GM23338 (cell line): ENCODE data around the gene GMPPA. TPM values are rescaled to one million over a fixed set of nuclear protein-coding genes. Genes with fewer than 3 reads are reported as not detected.
A peak's percentile ranks its signal among the peaks of the same experiment; 100 is the strongest.

ENCODE experiments used
- ATAC-seq: fragments of 200-7000 bp; cut with Tn5 transposase; 3 replicates; pipeline ENCODE4 v1.9.1; 2020
- DNase-seq: peaks from one replicate; pipeline ENCODE4 v3.0.0-alpha.2; 2015; ENCODE audit warnings: low spot score
- H2AFZ ChIP-seq: fragments of 200-600 bp; sonication (generic); 2 replicates; pipeline ENCODE4 v1.8.0; 2016; ENCODE audit warnings: antibody characterized with exemption, mild to moderate bottlenecking, moderate library complexity
- H3F3A ChIP-seq: fragments of 200-600 bp; sonication (generic); replicated peaks from 2 replicates; pipeline ENCODE4 v1.8.0; 2017; ENCODE audit warnings: antibody characterized with exemption, mixed run types, low read depth
- H3K27ac ChIP-seq: fragments of 200-600 bp; sonication (generic); 2 replicates; pipeline ENCODE4 v1.6.1; 2016; ENCODE audit warnings: low read depth
- H3K27me3 ChIP-seq: fragments of 200-600 bp; sonication (generic); 2 replicates; pipeline ENCODE4 v1.8.0; 2016; ENCODE audit warnings: mild to moderate bottlenecking, mixed run types, moderate library complexity; ENCODE audit not compliant: insufficient read depth
- H3K36me3 ChIP-seq: fragments of 200-600 bp; sonication (generic); 2 replicates; pipeline ENCODE4 v1.8.0; 2016; ENCODE audit warnings: mild to moderate bottlenecking; ENCODE audit not compliant: insufficient read depth
- H3K4me1 ChIP-seq: fragments of 200-600 bp; sonication (generic); 2 replicates; pipeline ENCODE4 v1.8.0; 2016; ENCODE audit warnings: mild to moderate bottlenecking, moderate library complexity; ENCODE audit not compliant: insufficient read depth
- H3K4me2 ChIP-seq: fragments of 200-600 bp; sonication (generic); 2 replicates; pipeline ENCODE4 v1.7.1; 2017; ENCODE audit warnings: mixed run types
- H3K4me3 ChIP-seq: fragments of 200-600 bp; sonication (generic); 2 replicates; pipeline ENCODE4 v1.6.1; 2016; ENCODE audit warnings: mixed run types
- H3K79me2 ChIP-seq: fragments of 200-600 bp; sonication (generic); replicated peaks from 2 replicates; pipeline ENCODE4 v1.8.0; 2017; ENCODE audit warnings: mild to moderate bottlenecking; ENCODE audit not compliant: insufficient read depth
- H3K9me2 ChIP-seq: fragments of 200-600 bp; sonication (generic); 2 replicates; pipeline ENCODE4 v1.8.0; 2017; ENCODE audit not compliant: insufficient read depth
- H4K20me1 ChIP-seq: fragments of 200-600 bp; sonication (generic); replicated peaks from 2 replicates; pipeline ENCODE4 v1.8.0; 2017; ENCODE audit warnings: mild to moderate bottlenecking; ENCODE audit not compliant: insufficient read depth
- H3K27ac Mint-ChIP-seq: 2 replicates; pipeline ENCODE4 v1.8.0; 2020; ENCODE audit warnings: inconsistent platforms, mild to moderate bottlenecking, moderate library complexity, mixed read lengths
- H3K27me3 Mint-ChIP-seq: 3 replicates; pipeline ENCODE4 v1.8.0; 2022; ENCODE audit warnings: low read depth, mild to moderate bottlenecking, moderate library complexity, mixed read lengths, inconsistent platforms; ENCODE audit not compliant: insufficient read depth, poor library complexity
- H3K36me3 Mint-ChIP-seq: 3 replicates; pipeline ENCODE4 v1.8.0; 2021; ENCODE audit warnings: low read depth, mild to moderate bottlenecking, inconsistent platforms, moderate library complexity, mixed read lengths
- H3K4me1 Mint-ChIP-seq: 3 replicates; pipeline ENCODE4 v1.8.0; 2020; ENCODE audit warnings: mild to moderate bottlenecking, inconsistent platforms, mixed read lengths
- H3K4me3 Mint-ChIP-seq: 3 replicates; pipeline ENCODE4 v1.8.0; 2021; ENCODE audit warnings: moderate library complexity, mild to moderate bottlenecking, inconsistent platforms, mixed read lengths
- H3K9me3 Mint-ChIP-seq: 3 replicates; pipeline ENCODE4 v1.8.0; 2020; ENCODE audit warnings: moderate library complexity, mild to moderate bottlenecking, inconsistent platforms, mixed read lengths
- CTCF ChIP-seq, 2 experiments: fragments of 200-600 bp in 1 of 2; sonication (generic) in 1 of 2; conservative IDR thresholded peaks; 2 replicates each; pipeline versions ENCODE4 v1.5.1 to v1.6.1; 2016 to 2017; ENCODE audit warnings: antibody characterized with exemption in 2 of 2, low read depth in 2 of 2, mild to moderate bottlenecking in 2 of 2, moderate library complexity in 1 of 2
- EZH2 ChIP-seq: fragments of 200-600 bp; sonication (generic); IDR thresholded peaks from one replicate; pipeline ENCODE4 v1.8.0; 2017; ENCODE audit warnings: antibody characterized with exemption, mild to moderate bottlenecking, low read depth; ENCODE audit not compliant: unreplicated experiment
- EZH2phosphoT487 ChIP-seq: fragments of 200-600 bp; sonication (generic); IDR thresholded peaks from one replicate; pipeline ENCODE4 v1.8.1; 2018; ENCODE audit warnings: antibody characterized with exemption; ENCODE audit not compliant: unreplicated experiment
- JUNB ChIP-seq: IDR thresholded peaks from one replicate; pipeline ENCODE4 v1.6.1; 2016; ENCODE audit warnings: antibody characterized with exemption; ENCODE audit not compliant: unreplicated experiment
- NANOG ChIP-seq: IDR thresholded peaks from 2 replicates; pipeline ENCODE4 v1.6.1; 2016; ENCODE audit warnings: antibody characterized with exemption, borderline replicate concordance
- POLR2AphosphoS5 ChIP-seq: IDR thresholded peaks from 2 replicates; pipeline ENCODE4 v1.6.1; 2016; ENCODE audit warnings: antibody characterized with exemption, low read depth
- STAT1 ChIP-seq: IDR thresholded peaks from one replicate; pipeline ENCODE4 v1.6.1; 2016; ENCODE audit warnings: antibody characterized with exemption; ENCODE audit not compliant: unreplicated experiment
- ZNF114 ChIP-seq: fragments of 250-450 bp; sonication (Bioruptor Pico); IDR thresholded peaks from 2 replicates; pipeline ENCODE4 v1.5.0; 2020; ENCODE audit warnings: mild to moderate bottlenecking, moderate library complexity
- ZNF331 ChIP-seq: fragments of 250-450 bp; sonication (Bioruptor Pico); IDR thresholded peaks from 2 replicates; pipeline ENCODE4 v1.5.0; 2020; ENCODE audit warnings: low read depth, mild to moderate bottlenecking, moderate library complexity
- polyA plus RNA-seq: library from polyadenylated mRNA; unstranded; fragments of >200 nt; fragmentation: Nextera tagmentation; extraction: Ambion mirVana; gene quantifications from 2 replicates; pipeline ENCODE4 v1.2.1, GENCODE V29; 2016
- total RNA-seq: library from RNA; depleted of rRNA; stranded (reverse); fragments of >200 nt; shearing (Covaris generic); gene quantifications from 2 replicates; pipeline ENCODE4 v1.2.3, GENCODE V29; 2014
- TF ChIP-seq, protein P1 (sequence below): IDR thresholded peaks from 2 replicates; pipeline ENCODE4 v1.6.1; 2016; ENCODE audit warnings: antibody characterized with exemption

The GMPPA gene
- total and polyA plus RNA-seq, 2 experiments from 2014 or later = 27.0 to 33.8 TPM

DNA sequence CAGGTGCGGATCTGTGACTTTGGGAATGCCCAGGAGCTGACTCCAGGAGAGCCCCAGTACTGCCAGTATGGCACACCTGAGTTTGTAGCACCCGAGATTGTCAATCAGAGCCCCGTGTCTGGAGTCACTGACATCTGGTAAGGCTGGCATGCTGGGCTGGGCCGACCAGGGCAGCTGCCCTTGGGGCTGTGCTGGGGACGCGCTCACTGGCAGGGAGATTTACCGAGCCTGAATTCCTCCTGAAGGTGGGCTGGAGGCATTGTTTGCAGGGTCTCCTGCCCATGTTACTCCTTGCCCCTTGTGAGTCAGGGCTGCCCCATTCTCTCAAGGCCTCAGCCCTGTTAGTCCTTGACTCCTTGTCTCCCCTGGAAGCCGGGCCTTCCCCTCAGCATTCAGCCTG, 18.7 kb upstream of the GMPPA start:
- Mint-ChIP-seq H3K36me3 (peaks cover 8% of the 10 kb centered on the region; the same call in 1 of the 3 replicates), H3K9me3 (no peaks in the 10 kb centered on the region; the same call in 2 of the 3 replicates), H3K27me3 (peaks cover 29% of the 10 kb centered on the region), H3K27ac (no peak overlapping the region), H3K4me3 (no peak overlapping the region), H3K4me1 (peaks cover 32% of the 10 kb centered on the region)
- Histone ChIP-seq H3K27ac (no peak overlapping the region), H3K27me3 (peaks cover 26% of the 10 kb centered on the region), H3K36me3 (no peaks in the 10 kb centered on the region), H3F3A (no peaks in the 10 kb centered on the region; the same call in 1 of the 2 replicates), H3K79me2 (no peaks in the 10 kb centered on the region), H4K20me1 (no peaks in the 10 kb centered on the region), H3K4me2 (no peak overlapping the region), H3K4me1 (peaks cover 24% of the 10 kb centered on the region; the same call in 1 of the 2 replicates), H3K9me2 (no peaks in the 10 kb centered on the region), H3K4me3 (no peak overlapping the region), H2AFZ (no peak overlapping the region)
- ATAC-seq = no peak
- no peak for TF ChIP-seq POLR2AphosphoS5
- TF ChIP-seq, protein P1, sequence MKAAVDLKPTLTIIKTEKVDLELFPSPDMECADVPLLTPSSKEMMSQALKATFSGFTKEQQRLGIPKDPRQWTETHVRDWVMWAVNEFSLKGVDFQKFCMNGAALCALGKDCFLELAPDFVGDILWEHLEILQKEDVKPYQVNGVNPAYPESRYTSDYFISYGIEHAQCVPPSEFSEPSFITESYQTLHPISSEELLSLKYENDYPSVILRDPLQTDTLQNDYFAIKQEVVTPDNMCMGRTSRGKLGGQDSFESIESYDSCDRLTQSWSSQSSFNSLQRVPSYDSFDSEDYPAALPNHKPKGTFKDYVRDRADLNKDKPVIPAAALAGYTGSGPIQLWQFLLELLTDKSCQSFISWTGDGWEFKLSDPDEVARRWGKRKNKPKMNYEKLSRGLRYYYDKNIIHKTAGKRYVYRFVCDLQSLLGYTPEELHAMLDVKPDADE = no peak
- TF ChIP-seq CTCF (conservative IDR thresholded peaks at IDR 0.05; ENCODE audit: low read depth in 2 of 2) = no peak
- TF ChIP-seq ZNF331 = no peak
- no peak for TF ChIP-seq EZH2
- no peak for DNase-seq

DNA sequence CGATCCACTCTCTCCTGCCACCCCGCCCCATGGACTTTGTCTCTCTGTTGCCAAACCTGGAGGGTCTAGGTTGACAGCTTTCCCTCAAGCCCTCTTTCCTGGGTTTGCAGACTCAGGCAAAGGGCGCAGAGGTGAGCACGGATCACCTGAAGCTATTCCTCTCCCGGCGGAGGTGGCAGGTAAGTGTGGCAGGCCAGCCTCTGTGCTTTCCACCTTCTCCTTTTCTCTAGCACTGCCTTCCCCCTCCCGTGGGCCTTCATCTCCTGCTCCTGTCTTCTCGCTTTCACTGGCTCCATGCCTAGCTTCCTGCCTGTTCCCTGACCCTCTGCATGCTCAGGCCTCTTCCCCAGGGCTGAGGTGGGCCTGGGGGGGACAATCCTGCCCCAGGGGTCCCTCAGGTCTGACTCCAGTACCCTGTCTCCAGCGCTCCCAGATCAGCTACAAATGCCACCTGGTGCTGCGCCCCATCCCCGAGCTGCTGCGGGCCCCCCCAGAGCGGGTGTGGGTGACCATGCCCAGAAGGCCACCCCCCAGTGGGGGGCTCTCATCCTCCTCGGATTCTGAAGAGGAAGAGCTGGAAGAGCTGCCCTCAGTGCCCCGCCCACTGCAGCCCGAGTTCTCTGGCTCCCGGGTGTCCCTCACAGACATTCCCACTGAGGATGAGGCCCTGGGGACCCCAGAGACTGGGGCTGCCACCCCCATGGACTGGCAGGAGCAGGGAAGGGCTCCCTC, 15.9 kb upstream of the GMPPA start:
- H3K4me3 Mint-ChIP-seq = 0 out of 3 replicates have a peak overlapping the region, but pooled peaks have one; percentile 23
- Histone ChIP-seq H3K9me2 (no peaks in the 10 kb centered on the region), H3K27me3 (peaks cover 52% of the 10 kb centered on the region), H4K20me1 (no peaks in the 10 kb centered on the region), H3K36me3 (no peaks in the 10 kb centered on the region), H3K79me2 (no peaks in the 10 kb centered on the region), H3K4me3 (no peak overlapping the region; the same call in 1 of the 2 replicates), H3F3A (0 out of 2 replicates have a peak, but pooled peaks cover 9% of the 10 kb centered on the region), H3K27ac (no peak overlapping the region), H3K4me2 (peak overlapping the region; percentile 88; the same call in 1 of the 2 replicates), H2AFZ (no peak overlapping the region), H3K4me1 (peaks cover 33% of the 10 kb centered on the region)
- no peak overlapping the region for H3K27ac Mint-ChIP-seq
- DNase-seq (no peak), ATAC-seq (no peak)
- no peaks in the 10 kb centered on the region for H3K9me3 Mint-ChIP-seq
- H3K27me3 Mint-ChIP-seq = peaks cover 33% of the 10 kb centered on the region
- H3K36me3 Mint-ChIP-seq = peaks cover 8% of the 10 kb centered on the region; the same call in 1 of the 3 replicates
- H3K4me1 Mint-ChIP-seq = peaks cover 37% of the 10 kb centered on the region
- TF ChIP-seq ZNF331 (no peak), STAT1 (no peak), JUNB (no peak), POLR2AphosphoS5 (no peak), NANOG (no peak), ZNF114 (CRISPR knock-in tag) (no peak), EZH2phosphoT487 (no peak), CTCF (conservative IDR thresholded peaks at IDR 0.05; ENCODE audit: low read depth in 2 of 2) (no peak), EZH2 (no peak)
- TF ChIP-seq, protein P1 = no peak
